Aorta (tissue), 5 donors: Measurements from ENCODE around the gene RNF150. TPM values are rescaled to one million over a fixed set of nuclear protein-coding genes. Genes with fewer than 3 reads are reported as not detected.
"Not testable (repeated sequence)": the region's sequence is repeated elsewhere in the genome, so short reads cannot be mapped to it uniquely, and the experiment has no call there.

Source experiments
- ATAC-seq: fragments of 200-7000 bp; cut with Tn5 transposase; one replicate; pipeline ENCODE4 v1.9.1; 2022; ENCODE audit warnings: moderate library complexity; ENCODE audit not compliant: low FRiP score
- DNase-seq, 2 donors: peaks; one replicate each; pipeline ENCODE4 v3.0.0-alpha.2; 2020
- H3K27ac ChIP-seq, 2 donors: one replicate each; pipeline ENCODE4 v1.5.1; 2013; ENCODE audit warnings: low read length in 2 of 2, mild to moderate bottlenecking in 2 of 2, moderate library complexity in 2 of 2, control low read depth in 1 of 2, inconsistent platforms in 1 of 2, low read depth in 1 of 2
- H3K27me3 ChIP-seq, 2 donors: one replicate each; pipeline ENCODE4 v1.6.1; 2013; ENCODE audit warnings: control low read depth in 1 of 2, low read length in 1 of 2, mild to moderate bottlenecking in 1 of 2, moderate library complexity in 1 of 2; ENCODE audit not compliant: insufficient read depth in 2 of 2, control insufficient read depth in 1 of 2
- H3K36me3 ChIP-seq, 2 donors: one replicate each; pipeline ENCODE4 v1.6.1; 2013; ENCODE audit warnings: control low read depth in 1 of 2, low read length in 1 of 2, mild to moderate bottlenecking in 1 of 2; ENCODE audit not compliant: insufficient read depth in 2 of 2, control insufficient read depth in 1 of 2
- H3K4me1 ChIP-seq, 2 donors: one replicate each; pipeline ENCODE4 v1.6.1; 2013; ENCODE audit warnings: low read length in 2 of 2, control low read depth in 1 of 2, mild to moderate bottlenecking in 1 of 2, moderate library complexity in 1 of 2; ENCODE audit not compliant: insufficient read depth in 2 of 2, control insufficient read depth in 1 of 2
- H3K4me3 ChIP-seq, 2 donors: one replicate each; pipeline ENCODE4 v1.5.1; 2013; ENCODE audit warnings: low read length in 2 of 2, control low read depth in 1 of 2, mild to moderate bottlenecking in 1 of 2
- H3K9me3 ChIP-seq: one replicate; pipeline ENCODE4 v1.6.1; 2013; ENCODE audit warnings: mild to moderate bottlenecking, low read length; ENCODE audit not compliant: control insufficient read depth
- WGBS, 2 donors: extraction: QIAGEN DNeasy Blood & Tissue Kit; methylation state at CpG; one replicate each; pipeline ENCODE4 v1.1.7; 2013; 5-methylcytosine and 5-hydroxymethylcytosine counted together
- intact Hi-C, 2 donors: fragments of 100-400 bp; cut with DNase I; formaldehyde crosslinking; loops; one replicate each; pipeline versions ENCODE4 v1.14.2 to v1.15.0; 2022
- polyA plus RNA-seq, 2 donors: library from polyadenylated mRNA; stranded (reverse); fragments of 200-250 nt; gene quantifications; one replicate each; pipeline ENCODE4 v1.2.3, GENCODE V29; 2013
- total RNA-seq, 2 donors: library from RNA; stranded (reverse); fragmentation: NEBNext Ultra II Directional; extraction: Animal tissue kit (Norgen Biotek cat#: 25700); gene quantifications; one replicate each; pipeline ENCODE4 v1.2.1, GENCODE V29; 2021
- donor health status: healthy with polysubstance abuse.
- donor health status: Bipolar disorder and iron deficiency.
- donor health status: DM: no; HTN: no; CAD: no.
- donor health status: DM: no; HTN: no; CAD: no.
- donor health status: DM: yes; HTN: yes; CAD: no.

RNF150 gene
- total and polyA plus RNA-seq, 4 donors, result 2.0 to 22.8 (median 10.6) TPM

DNA sequence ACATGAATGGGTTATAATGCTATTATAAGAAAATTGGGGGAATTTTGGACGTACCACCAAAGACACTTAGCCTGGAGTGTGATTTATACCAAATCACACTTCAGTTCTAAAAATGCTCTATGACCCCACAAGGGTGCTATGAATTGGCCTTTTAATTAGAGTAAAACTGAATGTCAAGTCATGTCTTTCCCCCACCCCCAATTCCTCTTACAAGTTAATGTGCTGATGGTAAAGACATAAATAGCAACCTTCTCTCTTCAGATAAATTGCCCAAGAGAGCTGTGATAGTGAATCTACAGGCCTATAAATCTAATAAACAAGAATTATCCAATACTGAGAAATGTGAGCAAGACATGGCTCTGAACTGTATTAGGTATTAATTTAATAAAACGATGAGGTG, 78.8 kb downstream of the RNF150 start:
- intact Hi-C loops, result no loop called here
- DNase-seq, result no peak
- ATAC-seq, result no peak
- no peaks in the 10 kb centered on the region for H3K27me3 ChIP-seq
- 96% methylated on average over 2 of the region's 2 CpGs for WGBS, 2 donors
- H3K4me3 ChIP-seq, result no peak overlapping the region
- no peak overlapping the region for H3K27ac ChIP-seq
- no peaks in the 10 kb centered on the region for H3K4me1 ChIP-seq
- H3K9me3 ChIP-seq, result peaks cover 2% of the 10 kb centered on the region
- H3K36me3 ChIP-seq, result no peaks in the 10 kb centered on the region

- H3K4me3 ChIP-seq, H3K36me3 ChIP-seq, H3K27me3 ChIP-seq, intact Hi-C loops, H3K4me1 ChIP-seq, DNase-seq, ATAC-seq, H3K27ac ChIP-seq, H3K9me3 ChIP-seq: not testable (repeated sequence)
- WGBS, 2 donors, result 97 to 100% methylated on average over 1 of the region's 1 CpG
Observed at GRCh38 chr4:141050999-141051398, 82.3 kb downstream of the RNF150 start.

GRCh38 chr4:141047228-141047884, 85.9 kb downstream of the RNF150 start:
- Histone ChIP-seq H3K27me3 (no peaks in the 10 kb centered on the region), H3K4me1 (no peaks in the 10 kb centered on the region), H3K36me3 (no peaks in the 10 kb centered on the region), H3K9me3 (peaks cover 2% of the 10 kb centered on the region), H3K27ac (no peak overlapping the region), H3K4me3 (no peak overlapping the region)
- no peak for DNase-seq
- intact Hi-C loops, result no loop called here
- no peak for ATAC-seq
- WGBS, 2 donors, result 60 to 65% methylated on average over 7 of the region's 7 CpGs

DNA sequence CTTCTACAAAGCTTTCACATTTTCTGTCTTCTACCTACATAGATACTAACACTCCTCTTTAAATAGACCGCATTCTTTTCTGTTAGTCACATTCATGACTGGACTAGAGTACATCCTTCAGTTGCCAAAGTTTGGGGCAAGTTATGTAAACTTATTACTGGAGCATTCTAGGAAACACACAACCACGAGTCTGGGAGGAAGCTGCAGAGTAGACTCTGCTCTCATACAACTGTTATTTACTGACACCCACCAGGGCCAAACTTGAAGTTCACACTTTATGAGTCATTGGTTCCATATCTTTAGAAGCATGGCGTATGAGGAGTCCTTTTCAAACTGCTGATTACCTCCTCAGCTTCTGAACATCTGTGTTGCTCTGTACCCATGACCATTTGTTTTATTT, 87.0 kb downstream of the RNF150 start:
- ATAC-seq (peak; percentile 51), DNase-seq (no peak)
- Histone ChIP-seq H3K9me3 (peaks cover 2% of the 10 kb centered on the region), H3K36me3 (no peaks in the 10 kb centered on the region), H3K4me3 (no peak overlapping the region), H3K27me3 (no peaks in the 10 kb centered on the region), H3K4me1 (no peaks in the 10 kb centered on the region), H3K27ac (no peak overlapping the region)
- intact Hi-C loops, result no loop called here
- 9 to 13% methylated on average over 3 of the region's 3 CpGs for WGBS, 2 donors

GRCh38 chr4:141045848-141046247, 87.4 kb downstream of the RNF150 start:
- Histone ChIP-seq H3K27me3 (no peaks in the 10 kb centered on the region), H3K36me3 (no peaks in the 10 kb centered on the region), H3K4me1 (no peaks in the 10 kb centered on the region), H3K27ac (no peak overlapping the region), H3K9me3 (peaks cover under 1% of the 10 kb centered on the region), H3K4me3 (no peak overlapping the region)
- no peak for DNase-seq
- WGBS, 2 donors, result 94 to 99% methylated on average over 4 of the region's 4 CpGs
- intact Hi-C loops, result no loop called here
- no peak for ATAC-seq

- H3K4me1 ChIP-seq, result no peaks in the 10 kb centered on the region
- H3K36me3 ChIP-seq, result no peaks in the 10 kb centered on the region
- WGBS, 2 donors, result 26 to 34% methylated on average over 1 of the region's 1 CpG
- ATAC-seq (no peak), DNase-seq (no peak)
- H3K27ac ChIP-seq, result no peak overlapping the region
- H3K27me3 ChIP-seq, result no peaks in the 10 kb centered on the region
- no peak overlapping the region for H3K4me3 ChIP-seq
- intact Hi-C loops, result no loop called here
- no peaks in the 10 kb centered on the region for H3K9me3 ChIP-seq
Observed at GRCh38 chr4:141041021-141041476, 92.2 kb downstream of the RNF150 start.

DNA sequence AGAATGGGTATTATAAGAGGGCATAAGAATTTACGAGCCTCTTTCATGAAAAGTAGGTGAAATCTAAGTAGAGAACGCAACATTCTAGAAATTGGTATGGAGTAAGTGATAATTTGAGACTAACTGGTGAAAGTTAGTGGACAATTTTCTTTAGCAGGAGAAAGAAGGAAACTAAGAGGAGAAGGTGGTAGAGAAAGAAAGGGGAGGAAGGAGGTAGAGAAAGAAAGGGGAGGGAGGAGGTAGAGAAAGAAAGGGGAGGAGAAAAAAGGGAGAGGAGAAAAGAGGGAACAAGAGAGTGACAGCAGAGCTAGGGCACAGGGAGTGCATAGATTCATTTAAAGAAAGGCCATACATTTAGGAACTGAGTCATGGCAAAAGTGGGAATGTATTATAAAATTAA, 94.1 kb downstream of the RNF150 start:
- no peaks in the 10 kb centered on the region for H3K27me3 ChIP-seq
- no peaks in the 10 kb centered on the region for H3K36me3 ChIP-seq
- H3K9me3 ChIP-seq, result no peaks in the 10 kb centered on the region
- no peak overlapping the region for H3K4me3 ChIP-seq
- 97 to 98% methylated on average over 2 of the region's 2 CpGs for whole genome bisulfite sequencing, 2 donors
- ATAC-seq (no peak), DNase-seq (no peak)
- intact Hi-C loops, result no loop called here
- H3K27ac ChIP-seq, result no peak overlapping the region
- no peaks in the 10 kb centered on the region for H3K4me1 ChIP-seq

- no peak for ATAC-seq
- no peak overlapping the region for H3K4me3 ChIP-seq
- H3K9me3 ChIP-seq, result no peaks in the 10 kb centered on the region
- H3K27me3 ChIP-seq, result no peaks in the 10 kb centered on the region
- H3K36me3 ChIP-seq, result no peaks in the 10 kb centered on the region
- H3K4me1 ChIP-seq, result no peaks in the 10 kb centered on the region
- intact Hi-C loops, result no loop called here
- 99 to 100% methylated on average over 3 of the region's 3 CpGs for WGBS, 2 donors
- no peak for DNase-seq
- H3K27ac ChIP-seq, result no peak overlapping the region
Observed at GRCh38 chr4:141038428-141038827, 94.8 kb downstream of the RNF150 start.

GRCh38 chr4:141037446-141037845, 95.8 kb downstream of the RNF150 start:
- no peaks in the 10 kb centered on the region for H3K27me3 ChIP-seq
- no peaks in the 10 kb centered on the region for H3K9me3 ChIP-seq
- H3K27ac ChIP-seq, result no peak overlapping the region
- intact Hi-C loops, result no loop called here
- ATAC-seq (no peak), DNase-seq (no peak)
- no peaks in the 10 kb centered on the region for H3K36me3 ChIP-seq
- H3K4me1 ChIP-seq, result no peaks in the 10 kb centered on the region
- H3K4me3 ChIP-seq, result no peak overlapping the region
